ENCODE results near the gene POU6F2. TPM values are rescaled to one million over a fixed set of nuclear protein-coding genes. Genes with fewer than 3 reads are reported as not detected.

POU6F2 gene, protein sequence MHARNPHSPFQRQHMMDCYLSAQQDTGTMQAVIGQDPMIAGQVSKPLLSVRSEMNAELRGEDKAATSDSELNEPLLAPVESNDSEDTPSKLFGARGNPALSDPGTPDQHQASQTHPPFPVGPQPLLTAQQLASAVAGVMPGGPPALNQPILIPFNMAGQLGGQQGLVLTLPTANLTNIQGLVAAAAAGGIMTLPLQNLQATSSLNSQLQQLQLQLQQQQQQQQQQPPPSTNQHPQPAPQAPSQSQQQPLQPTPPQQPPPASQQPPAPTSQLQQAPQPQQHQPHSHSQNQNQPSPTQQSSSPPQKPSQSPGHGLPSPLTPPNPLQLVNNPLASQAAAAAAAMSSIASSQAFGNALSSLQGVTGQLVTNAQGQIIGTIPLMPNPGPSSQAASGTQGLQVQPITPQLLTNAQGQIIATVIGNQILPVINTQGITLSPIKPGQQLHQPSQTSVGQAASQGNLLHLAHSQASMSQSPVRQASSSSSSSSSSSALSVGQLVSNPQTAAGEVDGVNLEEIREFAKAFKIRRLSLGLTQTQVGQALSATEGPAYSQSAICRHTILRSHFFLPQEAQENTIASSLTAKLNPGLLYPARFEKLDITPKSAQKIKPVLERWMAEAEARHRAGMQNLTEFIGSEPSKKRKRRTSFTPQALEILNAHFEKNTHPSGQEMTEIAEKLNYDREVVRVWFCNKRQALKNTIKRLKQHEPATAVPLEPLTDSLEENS
- not detected in 5 replicates for total RNA-seq (2022; extraction: Qiagen RNA extraction)

DNA sequence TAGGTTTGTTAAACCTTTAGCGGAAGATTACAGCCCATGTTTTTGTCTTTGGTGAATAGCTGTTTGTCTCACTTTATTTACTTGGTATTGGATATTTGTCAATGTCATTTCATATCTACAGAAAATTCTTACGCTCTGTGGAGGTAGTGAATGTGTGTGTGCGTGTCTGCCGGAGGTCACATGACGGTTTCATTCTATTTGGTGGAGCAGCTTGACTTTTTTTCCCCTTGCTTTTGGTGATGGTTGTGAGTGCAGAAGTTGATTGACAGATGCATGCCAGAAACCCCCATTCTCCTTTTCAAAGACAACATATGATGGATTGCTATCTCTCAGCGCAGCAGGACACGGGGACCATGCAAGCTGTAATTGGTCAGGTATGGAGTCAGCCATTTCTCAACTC, at the start of gene POU6F2:
Gene POU6F2, plus strand, starts transcription at position 225 of the 400 bp plus-strand sequence. Its CDS starts 45 bp downstream, at position 270.

Other genes with a start within 250 kb of the POU6F2 start
- 18.9 to 32.3 TPM (median 23.7 TPM) in 5 replicates for gene VPS41, start 68.7 kb upstream of the POU6F2 start, total RNA-seq (2022; extraction: Qiagen RNA extraction)

Data from A549 treated with AZD2906 at 1 μM for 4 hours (cell line).